H1 (cell line): Measurements from ENCODE around the gene FAM228A. TPM values are rescaled to one million over a fixed set of nuclear protein-coding genes. Genes with fewer than 3 reads are reported as not detected.

Experiments used
- CTCF ChIA-PET: fragments of 300-600 bp; sonication (Branson Sonifier 250); formaldehyde crosslinking; loops from one replicate; lab custom pipeline; 2021; ENCODE audit not compliant: partially characterized antibody; lab: Charles Lee
- POLR2A ChIA-PET: fragments of 300-600 bp; sonication (Branson Sonifier 250); formaldehyde crosslinking; loops from one replicate; lab custom pipeline; 2021; ENCODE audit warnings: inconsistent platforms; ENCODE audit not compliant: partially characterized antibody; lab: Charles Lee
- DNase-seq, 2 experiments: peaks; one replicate each; pipeline versions ENCODE4 v3.0.0 to v3.0.0-alpha.2; 2010 to 2022; ENCODE audit warnings: low spot score in 2 of 2, low read depth in 1 of 2, mixed read lengths in 1 of 2
- FAIRE-seq: peaks from 2 replicates; lab custom pipeline; 2011; peaks lifted over from hg19 to GRCh38; lab: Jason Lieb, UNC
- H2AFZ ChIP-seq: 2 replicates; pipeline ENCODE4 v1.8.1; 2012; ENCODE audit warnings: low read length, inconsistent platforms
- H2AK5ac ChIP-seq: 2 replicates; pipeline ENCODE4 v1.6.1; 2013; ENCODE audit warnings: low read depth, low read length
- H2BK120ac ChIP-seq: replicated peaks from 2 replicates; pipeline ENCODE3; 2013; ENCODE audit warnings: low read depth, low read length, inconsistent platforms
- H2BK12ac ChIP-seq: 2 replicates; pipeline ENCODE4 v1.6.1; 2013; ENCODE audit warnings: low read depth, low read length
- H2BK15ac ChIP-seq: 2 replicates; pipeline ENCODE4 v1.6.1; 2013; ENCODE audit warnings: low read length
- H2BK20ac ChIP-seq: 2 replicates; pipeline ENCODE4 v1.6.1; 2013; ENCODE audit warnings: low read length
- H2BK5ac ChIP-seq: 2 replicates; pipeline ENCODE4 v1.6.1; 2013; ENCODE audit warnings: low read depth, low read length
- H3K14ac ChIP-seq: 2 replicates; pipeline ENCODE4 v1.6.1; 2013; ENCODE audit warnings: inconsistent platforms; ENCODE audit not compliant: insufficient read length
- H3K18ac ChIP-seq: 2 replicates; pipeline ENCODE4 v1.6.1; 2013; ENCODE audit warnings: low read length; ENCODE audit errors: extremely low read depth
- H3K23ac ChIP-seq: 2 replicates; pipeline ENCODE4 v1.6.1; 2013; ENCODE audit warnings: inconsistent platforms; ENCODE audit not compliant: insufficient read length
- H3K23me2 ChIP-seq: 2 replicates; pipeline ENCODE4 v1.6.1; 2013; ENCODE audit warnings: low read depth, low read length
- H3K27ac ChIP-seq: 2 replicates; pipeline ENCODE4 v1.6.1; 2011; ENCODE audit warnings: low read depth, low read length, inconsistent platforms
- H3K27me3 ChIP-seq, 4 experiments: replicated peaks in 1 of 4; 1 replicate in 1 of 4; 2 replicates in 3 of 4; pipeline versions ENCODE4 v1.6.1 to v1.8.1; 2011 to 2013; ENCODE audit warnings: low read length in 3 of 4, mild to moderate bottlenecking in 3 of 4, inconsistent platforms in 2 of 4, mixed read lengths in 2 of 4, moderate library complexity in 1 of 4; ENCODE audit not compliant: control insufficient read depth in 3 of 4, insufficient read depth in 3 of 4; ENCODE audit errors: extremely low read depth in 1 of 4
- H3K36me3 ChIP-seq, 4 experiments: 2 replicates each; pipeline versions ENCODE4 v1.6.1 to v1.8.1; 2011 to 2013; ENCODE audit warnings: mild to moderate bottlenecking in 4 of 4, low read length in 3 of 4, moderate library complexity in 2 of 4, control low read depth in 1 of 4, inconsistent platforms in 1 of 4; ENCODE audit not compliant: insufficient read depth in 4 of 4, control insufficient read depth in 2 of 4
- H3K4ac ChIP-seq: replicated peaks from 2 replicates; pipeline ENCODE3; 2013; ENCODE audit warnings: low read length, low read depth, mixed read lengths, inconsistent platforms; ENCODE audit not compliant: insufficient read length
- H3K4me1 ChIP-seq, 4 experiments: replicated peaks in 1 of 4; 1 replicate in 1 of 4; 2 replicates in 3 of 4; pipeline versions ENCODE4 v1.6.1 to v1.8.1; 2011 to 2013; ENCODE audit warnings: low read length in 3 of 4, inconsistent platforms in 2 of 4, mixed read lengths in 1 of 4; ENCODE audit not compliant: insufficient read depth in 4 of 4, control insufficient read depth in 3 of 4
- H3K4me2 ChIP-seq, 2 experiments: 2 replicates each; pipeline versions ENCODE4 v1.6.1 to v1.8.1; 2011 to 2013; ENCODE audit warnings: low read depth in 2 of 2, low read length in 2 of 2, control low read depth in 1 of 2, inconsistent platforms in 1 of 2, mild to moderate bottlenecking in 1 of 2; ENCODE audit not compliant: insufficient read depth in 1 of 2
- H3K4me3 ChIP-seq, 4 experiments: fragments of 200-600, 300-600 bp in 1 of 4; sonication (generic), shearing (Covaris generic), sonication (Bioruptor Twin) in 1 of 4; 2 replicates each; pipeline versions ENCODE4 v1.5.1 to v1.8.1; 2011 to 2016; ENCODE audit warnings: low read length in 4 of 4, low read depth in 3 of 4, control low read depth in 2 of 4, inconsistent platforms in 2 of 4, mild to moderate bottlenecking in 2 of 4, mixed read lengths in 1 of 4, moderate library complexity in 1 of 4; ENCODE audit not compliant: insufficient read depth in 2 of 4; ENCODE audit errors: extremely low read depth in 1 of 4
- H3K56ac ChIP-seq: replicated peaks from 2 replicates; pipeline ENCODE3; 2013; ENCODE audit warnings: low read depth, mild to moderate bottlenecking, mixed read lengths, low read length, inconsistent platforms; ENCODE audit not compliant: insufficient read length
- H3K79me1 ChIP-seq: 2 replicates; pipeline ENCODE4 v1.6.1; 2013; ENCODE audit warnings: low read depth, low read length, control low read depth
- H3K79me2 ChIP-seq, 2 experiments: 2 replicates each; pipeline versions ENCODE4 v1.6.1 to v1.8.1; 2012 to 2013; ENCODE audit warnings: low read length in 2 of 2, mild to moderate bottlenecking in 2 of 2, inconsistent platforms in 1 of 2; ENCODE audit not compliant: insufficient read depth in 2 of 2, control insufficient read depth in 1 of 2
- H3K9ac ChIP-seq, 4 experiments: replicated peaks in 1 of 4; 1 replicate in 1 of 4; 2 replicates in 3 of 4; pipeline versions ENCODE4 v1.6.1 to v1.8.1; 2011 to 2013; ENCODE audit warnings: low read depth in 3 of 4, low read length in 3 of 4, control low read depth in 2 of 4, mild to moderate bottlenecking in 2 of 4, moderate library complexity in 2 of 4, inconsistent platforms in 1 of 4; ENCODE audit errors: extremely low read depth in 1 of 4
- H3K9me3 ChIP-seq, 2 experiments: 2 replicates each; pipeline versions ENCODE4 v1.6.1 to v1.8.1; 2012 to 2013; ENCODE audit warnings: mild to moderate bottlenecking in 2 of 2, moderate library complexity in 2 of 2, control low read depth in 1 of 2, inconsistent platforms in 1 of 2, low read depth in 1 of 2, low read length in 1 of 2, mixed read lengths in 1 of 2; ENCODE audit not compliant: insufficient read depth in 2 of 2
- H4K20me1 ChIP-seq, 2 experiments: replicated peaks in 1 of 2; 2 replicates each; pipeline versions ENCODE3 to v1.8.1; 2011 to 2013; ENCODE audit warnings: inconsistent platforms in 2 of 2, low read length in 2 of 2, mild to moderate bottlenecking in 1 of 2; ENCODE audit not compliant: insufficient read depth in 2 of 2, control insufficient read depth in 1 of 2
- H4K5ac ChIP-seq: 2 replicates; pipeline ENCODE4 v1.6.1; 2013; ENCODE audit warnings: low read length, low read depth, mixed read lengths, inconsistent platforms; ENCODE audit not compliant: insufficient read length
- H4K8ac ChIP-seq: 2 replicates; pipeline ENCODE4 v1.8.0; 2013; ENCODE audit warnings: mild to moderate bottlenecking, moderate library complexity, low read length, inconsistent platforms; ENCODE audit not compliant: insufficient read depth; ENCODE audit errors: extremely low read depth
- H4K91ac ChIP-seq: replicated peaks from 2 replicates; pipeline ENCODE3; 2013; ENCODE audit warnings: low read length, mixed read lengths, inconsistent platforms; ENCODE audit not compliant: insufficient read length
- CREB1 ChIP-seq: IDR thresholded peaks from 2 replicates; pipeline ENCODE4 v1.6.1; 2012; ENCODE audit warnings: inconsistent platforms
- EP300 ChIP-seq, 2 experiments: IDR thresholded peaks; 1 replicate in 1 of 2; 2 replicates in 1 of 2; pipeline ENCODE4 v1.6.1; 2011 to 2012; ENCODE audit warnings: low read depth in 2 of 2, low read length in 2 of 2, mild to moderate bottlenecking in 2 of 2, borderline replicate concordance in 1 of 2, inconsistent platforms in 1 of 2, moderate library complexity in 1 of 2
- FOSL1 ChIP-seq: IDR thresholded peaks from 2 replicates; pipeline ENCODE4 v1.6.1; 2011; ENCODE audit warnings: mild to moderate bottlenecking, low read depth, low read length, moderate library complexity; ENCODE audit not compliant: insufficient read depth
- HDAC6 ChIP-seq: IDR thresholded peaks from one replicate; pipeline ENCODE4 v1.7.1; 2012; ENCODE audit warnings: low read depth, mild to moderate bottlenecking, inconsistent platforms, low read length, moderate library complexity
- KDM5A ChIP-seq: fragments of 200-600 bp; IDR thresholded peaks from 2 replicates; pipeline ENCODE4 v1.7.1; 2012; ENCODE audit warnings: mild to moderate bottlenecking, low read length, inconsistent platforms, mixed read lengths
- NANOG ChIP-seq: IDR thresholded peaks from 2 replicates; pipeline ENCODE4 v1.6.1; 2011; ENCODE audit warnings: low read length, low read depth, mild to moderate bottlenecking, inconsistent platforms; ENCODE audit not compliant: insufficient read depth, poor library complexity, severe bottlenecking
- NRF1 ChIP-seq: IDR thresholded peaks from 2 replicates; pipeline ENCODE4 v1.6.1; 2011; ENCODE audit warnings: mild to moderate bottlenecking, low read depth, low read length, improper control_type of control experiment
- RXRA ChIP-seq: IDR thresholded peaks from 2 replicates; pipeline ENCODE4 v1.6.1; 2011; ENCODE audit warnings: low read depth, mild to moderate bottlenecking, low read length, moderate library complexity; ENCODE audit not compliant: insufficient read depth
- SAP30 ChIP-seq: fragments of 300-600 bp; sonication (generic); IDR thresholded peaks from 2 replicates; pipeline ENCODE4 v1.7.1; 2012; ENCODE audit warnings: low read length, moderate library complexity, mild to moderate bottlenecking, inconsistent platforms; ENCODE audit not compliant: insufficient read depth, insufficient replicate concordance
- SP4 ChIP-seq: IDR thresholded peaks from 2 replicates; pipeline ENCODE4 v1.6.1; 2012; ENCODE audit warnings: low read length, inconsistent platforms
- TAF1 ChIP-seq: IDR thresholded peaks from 2 replicates; pipeline ENCODE4 v1.6.1; 2011; ENCODE audit warnings: mild to moderate bottlenecking, low read depth, low read length
- TCF12 ChIP-seq: IDR thresholded peaks from 2 replicates; pipeline ENCODE4 v1.6.1; 2011; ENCODE audit warnings: low read depth, mild to moderate bottlenecking, low read length
- YY1 ChIP-seq: IDR thresholded peaks from 2 replicates; pipeline ENCODE4 v1.6.1; 2011; ENCODE audit warnings: low read depth, mild to moderate bottlenecking, low read length
- WGBS, 2 experiments: shearing (Covaris generic) in 1 of 2; methylation state at CpG; one replicate each; pipeline versions ENCODE4 v1.1.6 to v1.1.7; 2013 to 2015; ENCODE audit warnings: low lambda C conversion rate in 2 of 2, mixed read lengths in 2 of 2, inconsistent platforms in 1 of 2, low coverage in 1 of 2, missing lambda C conversion rate in 1 of 2; ENCODE audit not compliant: insufficient replicate concordance in 2 of 2, insufficient coverage in 1 of 2, insufficient read length in 1 of 2; ENCODE audit errors: extremely low coverage in 1 of 2, missing lambda C conversion rate in 1 of 2; 5-methylcytosine and 5-hydroxymethylcytosine counted together
- polyA plus RNA-seq, 7 experiments: library from polyadenylated mRNA; depleted of rRNA in 3 of 7; stranded (reverse) in 5 of 7; unstranded in 2 of 7; fragments of >200 nt in 5 of 7; fragments of 200-250 nt in 2 of 7; gene quantifications; 1 replicate in 5 of 7; 2 replicates in 1 of 7; 4 replicates in 1 of 7; pipeline versions ENCODE4 v1.2.1 to v1.2.3, GENCODE V29; 2011 to 2013; ENCODE audit warnings: missing spikeins in 2 of 7, mixed read lengths in 2 of 7
- total RNA-seq: library from RNA; stranded (reverse); fragmentation: NEBNext Ultra II Directional; extraction: Animal tissue kit (Norgen Biotek cat#: 25700); gene quantifications from 2 replicates; pipeline ENCODE4 v1.2.1, GENCODE V29; 2021

FAM228A gene
- total and polyA plus RNA-seq, 2 of the 8 experiments (the other 6 are each of a cell fraction or from before 2014, with no cell fraction given) = not detected

DNA sequence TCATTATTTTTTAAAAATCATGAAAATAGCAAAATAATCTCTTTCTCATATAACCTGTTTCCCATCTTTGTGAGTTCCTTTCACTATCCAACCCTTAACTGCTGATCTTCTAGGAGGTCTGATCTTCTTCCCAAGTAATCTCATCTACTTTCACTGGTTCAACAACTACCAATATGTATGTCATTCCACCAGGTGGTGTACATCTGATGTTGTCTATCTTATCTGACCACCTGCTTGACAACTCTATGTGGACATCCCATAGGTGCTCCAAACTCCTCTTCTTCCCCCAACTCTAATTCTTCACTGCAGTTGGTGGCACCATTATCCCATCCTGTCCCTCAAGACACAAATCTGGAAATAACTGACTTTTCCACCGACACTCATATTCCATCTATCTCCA lies 62.5 kb downstream of the FAM228A start:
- Histone ChIP-seq H3K27ac (no peak overlapping the region), H2BK20ac (no peak overlapping the region), H3K23me2 (no peaks in the 10 kb centered on the region), H4K5ac (no peak overlapping the region), H4K8ac (no peak overlapping the region), H3K36me3 (no peaks in the 10 kb centered on the region), H3K23ac (no peak overlapping the region), H3K79me1 (no peaks in the 10 kb centered on the region), H3K4me1 (no peaks in the 10 kb centered on the region), H4K20me1 (no peaks in the 10 kb centered on the region), H3K9me3 (no peaks in the 10 kb centered on the region), H3K4ac (no peak overlapping the region), H3K9ac (no peak overlapping the region), H2BK15ac (no peak overlapping the region), H3K14ac (no peak overlapping the region), H3K27me3 (no peaks in the 10 kb centered on the region), H2BK5ac (no peak overlapping the region), H3K18ac (no peak overlapping the region), H2AK5ac (no peak overlapping the region), H2BK120ac (no peak overlapping the region), H2AFZ (no peak overlapping the region), H3K4me3 (no peak overlapping the region), H2BK12ac (no peak overlapping the region), H4K91ac (no peak overlapping the region), H3K79me2 (no peaks in the 10 kb centered on the region), H3K56ac (no peak overlapping the region), H3K4me2 (no peak overlapping the region)
- WGBS, 2 experiments = 94% methylated on average over 1 of the region's 1 CpG; no CpG with 5 or more reads in 1 of the 2 experiments
- DNase-seq (no peak), FAIRE-seq (no peak)
- ChIA-PET POLR2A (no interaction called here), CTCF (no interaction called here)
- TF ChIP-seq NANOG = no peak
- no peak for TF ChIP-seq EP300 (IDR thresholded peaks at IDR 0.05; ENCODE audit: borderline replicate concordance in 1 of 2, low read depth in 2 of 2, low read length in 2 of 2)
- no peak for TF ChIP-seq RXRA
- TF ChIP-seq TCF12 = no peak
- TF ChIP-seq SP4 = no peak
- TF ChIP-seq YY1 = no peak
- TF ChIP-seq KDM5A = no peak
- no peak for TF ChIP-seq SAP30
- no peak for TF ChIP-seq TAF1
- TF ChIP-seq HDAC6 = no peak
- TF ChIP-seq FOSL1 = no peak
- no peak for TF ChIP-seq NRF1
- TF ChIP-seq CREB1 = no peak
